NK-92 (cell line): ENCODE results near the gene SLC22A23.

Experiments
- DNase-seq: peaks from one replicate; lab custom pipeline; 2025; ENCODE audit not compliant: unreplicated experiment; lab: John Stamatoyannopoulos, UW

SLC22A23 gene

DNA sequence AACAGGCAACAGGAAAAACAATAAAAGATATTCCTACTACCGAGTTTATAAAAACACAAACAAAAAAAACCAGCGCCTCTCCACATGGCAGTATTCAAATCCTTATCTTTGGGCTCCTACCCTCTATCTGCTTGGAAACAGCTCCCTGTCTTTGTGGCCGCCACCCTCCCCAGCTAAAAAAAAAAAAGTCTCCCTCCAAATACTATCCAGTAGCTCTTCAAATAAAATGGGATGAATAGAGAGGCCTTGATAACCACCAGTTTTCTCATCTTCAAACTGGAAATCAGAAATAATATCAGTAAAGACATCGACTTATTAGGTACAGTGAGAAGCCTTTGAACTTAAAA, 101.9 kb downstream of the SLC22A23 start:
- no peak for DNase-seq

DNA sequence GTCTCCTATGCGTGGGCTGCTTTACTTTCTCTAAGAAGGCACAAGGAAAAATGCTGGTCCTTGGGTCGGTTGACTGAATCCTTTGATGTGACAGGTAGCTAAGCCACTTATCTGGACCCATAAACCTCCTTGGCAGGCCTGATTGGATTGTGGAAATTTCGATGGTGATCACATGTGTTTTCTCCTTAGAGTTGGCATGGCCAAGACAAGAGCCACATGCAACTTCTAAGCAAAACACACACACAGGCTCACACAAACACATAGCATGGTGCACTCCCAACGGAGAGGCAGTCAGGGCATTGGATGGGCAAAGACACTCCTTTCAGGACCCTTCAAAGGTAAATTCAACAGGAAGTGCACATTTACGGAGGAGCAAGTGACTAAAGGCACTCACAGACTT, 102.9 kb downstream of the SLC22A23 start:
- no peak for DNase-seq

DNA sequence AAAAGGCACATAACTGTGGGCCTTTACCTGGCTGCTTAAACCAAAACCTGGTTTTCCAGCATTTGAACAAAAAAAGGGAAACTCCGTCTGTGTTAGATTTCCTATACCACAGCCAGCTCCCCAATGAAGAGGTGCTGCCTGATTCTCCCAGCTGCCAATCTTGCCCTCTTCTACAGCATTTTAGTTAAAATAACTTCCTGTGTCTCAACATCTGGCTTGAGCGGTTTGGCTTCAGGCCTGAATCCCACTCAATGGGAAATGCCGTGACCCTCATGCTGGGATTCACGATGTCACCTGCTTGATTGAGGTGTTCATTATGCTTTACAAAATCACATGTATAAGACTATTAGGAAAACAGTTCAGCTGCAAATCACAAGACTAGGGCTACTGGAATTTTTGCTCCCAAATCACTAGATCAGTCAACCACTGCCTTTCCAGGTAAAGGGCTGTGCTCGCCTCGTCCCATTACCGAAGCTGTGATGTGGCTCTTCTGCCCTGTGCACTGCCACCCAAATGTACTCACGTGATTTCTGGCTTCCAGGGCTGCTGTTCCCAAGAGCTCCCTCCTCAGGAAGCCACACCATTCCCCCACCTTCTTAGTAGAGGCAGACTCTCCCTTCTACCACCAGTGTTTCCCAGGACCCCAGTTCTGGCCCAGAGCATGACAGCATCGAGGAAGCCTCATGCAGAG, 103.5 kb downstream of the SLC22A23 start:
- no peak for DNase-seq

DNA sequence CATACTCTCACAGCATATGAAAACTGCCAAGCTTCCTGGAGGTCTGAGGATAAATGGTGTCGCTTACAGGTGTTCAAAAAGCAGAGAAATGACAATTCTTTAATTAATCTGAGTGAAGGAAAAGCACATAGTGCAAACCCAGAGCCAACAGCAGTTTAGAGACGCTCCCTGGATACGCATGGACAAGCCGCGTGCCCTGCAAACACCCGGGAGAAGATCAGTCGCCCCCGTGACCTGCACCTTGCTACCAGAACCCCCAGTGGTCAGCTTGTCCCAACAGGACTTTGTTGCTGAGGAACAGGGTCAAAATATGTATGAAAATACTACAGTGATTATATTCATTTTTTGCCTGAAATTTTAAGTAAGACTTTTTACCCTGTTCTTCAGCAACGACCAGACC, 104.2 kb downstream of the SLC22A23 start:
- no peak for DNase-seq

DNA sequence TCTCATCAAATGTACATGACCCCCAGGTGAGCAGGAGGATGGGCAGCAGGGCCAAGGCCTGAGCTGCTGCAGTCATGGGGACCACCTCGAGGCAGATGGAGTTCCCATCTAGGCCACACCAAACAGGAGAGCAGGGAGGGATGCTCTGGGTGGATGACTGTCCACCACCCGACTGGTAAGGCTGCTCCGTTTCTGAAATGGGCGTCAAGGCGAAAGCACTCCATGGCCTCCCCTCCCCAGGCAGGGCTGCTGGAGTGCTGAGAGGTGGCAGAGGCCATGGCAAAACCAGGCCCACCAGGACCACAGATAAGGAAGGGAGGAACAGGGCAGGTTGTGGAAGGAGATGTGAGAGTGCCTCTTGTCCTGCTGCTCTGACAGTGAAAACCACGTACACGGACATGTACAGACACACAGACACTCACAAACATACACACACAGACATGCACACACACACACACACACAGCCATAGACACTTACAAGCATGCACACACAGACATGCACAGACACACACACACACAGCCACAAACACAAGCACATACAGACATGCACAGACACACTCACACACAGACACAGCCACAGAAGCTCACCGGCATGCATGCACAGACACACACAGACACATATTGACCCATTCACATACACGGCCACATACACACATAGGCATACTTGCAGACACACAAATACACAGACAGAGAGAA, 104.9 kb downstream of the SLC22A23 start:
- no peak for DNase-seq

DNA sequence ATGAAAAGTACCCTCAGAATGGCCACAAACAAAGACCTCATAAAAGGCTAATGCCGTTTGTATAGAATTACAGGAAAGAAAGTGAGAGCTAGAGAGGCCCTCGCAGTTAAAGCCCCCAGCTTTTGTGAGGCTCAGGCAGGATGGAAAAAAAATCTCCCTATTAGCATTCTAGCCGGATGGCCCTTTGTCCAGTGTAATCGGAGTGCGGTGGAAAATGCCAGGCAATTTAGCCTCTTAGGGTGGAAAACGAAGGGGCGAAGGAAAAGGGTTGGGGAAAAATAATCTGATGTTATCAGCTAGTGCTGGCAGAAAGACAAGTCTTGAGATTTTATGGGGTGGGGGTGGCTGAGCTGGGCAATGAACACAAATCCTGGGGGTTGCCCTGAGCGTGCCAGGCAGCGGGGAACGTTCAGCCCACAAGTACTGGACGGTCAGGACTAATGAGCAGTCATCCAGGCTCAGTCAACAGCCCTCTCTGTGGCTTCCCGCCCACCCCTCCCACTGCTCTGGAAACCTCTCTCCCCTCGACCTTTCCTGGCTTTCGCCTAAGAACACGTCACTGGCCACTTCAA, 105.7 kb downstream of the SLC22A23 start:
- DNase-seq = no peak

DNA sequence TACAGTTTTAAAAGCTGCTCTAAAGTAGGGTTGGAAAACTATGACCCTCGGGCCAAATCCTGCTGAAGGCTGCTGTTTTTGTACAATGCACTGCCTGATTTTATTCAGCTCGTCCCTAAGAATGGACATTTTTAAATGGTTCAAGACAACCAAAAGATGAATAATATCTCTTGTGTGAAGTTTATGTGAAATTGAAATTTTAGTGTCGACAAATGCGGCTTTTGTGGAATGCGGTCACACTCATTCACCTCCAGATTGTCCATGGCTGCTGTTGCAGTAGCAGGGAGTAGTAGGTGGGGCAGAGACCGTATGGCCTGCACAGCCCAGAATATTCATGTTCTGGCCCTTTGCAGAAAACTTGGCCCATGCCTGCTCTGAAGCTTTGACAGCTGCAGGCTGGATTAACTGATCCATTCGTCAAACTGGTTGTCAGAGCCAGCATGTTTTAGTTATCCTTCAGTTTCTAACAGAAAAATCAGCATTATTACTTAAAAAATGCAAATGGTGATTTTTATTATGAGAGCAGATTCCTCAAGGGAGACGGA, 106.5 kb downstream of the SLC22A23 start:
- DNase-seq = no peak

DNA sequence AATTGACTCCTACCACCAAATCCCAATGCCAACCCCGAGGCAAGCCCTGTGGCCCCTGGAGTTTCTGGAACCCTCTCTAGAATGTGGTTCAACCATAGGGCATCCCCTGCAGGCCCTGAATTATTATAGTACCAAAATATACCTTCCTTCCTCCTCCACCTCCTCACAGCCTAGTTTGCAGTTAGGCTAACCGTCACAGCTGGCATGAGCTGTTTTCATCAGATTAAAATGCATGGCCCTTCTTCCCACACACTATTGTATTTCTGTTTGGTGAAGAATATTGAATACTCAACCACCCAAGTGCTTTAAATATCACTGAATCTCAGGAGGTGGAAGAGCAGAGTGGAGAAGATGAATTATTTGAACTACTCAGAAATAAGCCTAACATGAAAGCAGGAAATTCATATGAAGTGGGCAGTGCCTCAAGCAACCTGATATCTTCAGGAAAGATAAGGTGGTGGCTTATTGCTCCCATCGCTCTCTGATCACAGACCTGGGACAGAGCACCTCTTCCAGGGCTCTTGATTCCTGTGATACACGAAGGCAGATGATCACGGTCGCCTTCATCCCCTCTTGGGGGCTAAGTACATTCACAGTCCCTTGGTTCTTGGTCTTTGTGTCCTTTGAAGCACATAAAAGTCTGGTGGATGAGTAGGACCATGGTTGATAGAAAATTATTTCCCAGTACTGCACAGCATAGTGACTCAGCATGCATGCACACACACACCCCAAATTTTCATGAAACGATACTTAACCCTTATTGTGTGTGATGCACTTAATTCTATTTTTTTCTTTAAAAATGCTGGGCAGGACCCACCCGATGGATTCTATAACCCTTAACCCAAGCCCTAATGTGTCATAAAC, 107.2 kb downstream of the SLC22A23 start:
- DNase-seq = no peak

DNA sequence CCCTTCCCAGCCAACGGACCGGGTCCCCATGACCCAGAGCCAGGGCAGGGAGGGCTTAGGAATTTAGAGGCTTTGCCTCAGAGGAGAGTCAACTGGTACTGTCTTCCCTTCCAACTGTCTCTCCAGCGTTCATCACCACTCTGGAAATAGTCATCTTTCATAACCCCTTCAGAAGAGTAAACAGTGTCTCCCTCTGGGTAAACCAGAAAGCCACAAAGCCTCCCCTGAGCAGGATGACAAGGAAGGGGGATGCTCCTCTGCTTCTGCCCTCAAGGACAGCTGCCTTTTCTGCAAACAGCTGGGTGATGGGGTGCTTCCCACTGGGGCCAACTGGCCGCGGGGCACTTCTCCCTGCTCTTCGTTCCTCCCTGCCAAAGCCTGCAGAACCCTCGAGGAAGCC, 108.0 kb downstream of the SLC22A23 start:
- DNase-seq = no peak

DNA sequence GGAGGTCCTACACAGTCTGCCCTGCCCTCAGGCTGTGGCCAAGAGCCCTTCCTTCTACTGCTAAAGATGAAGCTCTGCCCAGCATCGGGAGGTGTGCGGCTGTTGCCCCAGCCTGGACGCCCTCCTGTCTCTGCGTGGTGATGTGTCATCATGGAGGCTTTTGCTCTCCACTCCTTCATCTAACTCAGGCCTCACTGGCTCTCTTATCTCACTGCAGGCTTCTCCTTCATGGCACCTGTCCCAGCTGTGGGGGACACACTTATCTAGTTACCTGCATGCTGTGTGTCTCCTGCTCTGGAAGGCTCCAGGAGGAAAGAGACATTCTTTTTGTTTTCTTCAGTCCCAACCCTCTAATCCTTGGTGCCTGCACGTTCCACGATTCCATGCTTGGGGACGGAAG, 109.0 kb downstream of the SLC22A23 start:
- no peak for DNase-seq

DNA sequence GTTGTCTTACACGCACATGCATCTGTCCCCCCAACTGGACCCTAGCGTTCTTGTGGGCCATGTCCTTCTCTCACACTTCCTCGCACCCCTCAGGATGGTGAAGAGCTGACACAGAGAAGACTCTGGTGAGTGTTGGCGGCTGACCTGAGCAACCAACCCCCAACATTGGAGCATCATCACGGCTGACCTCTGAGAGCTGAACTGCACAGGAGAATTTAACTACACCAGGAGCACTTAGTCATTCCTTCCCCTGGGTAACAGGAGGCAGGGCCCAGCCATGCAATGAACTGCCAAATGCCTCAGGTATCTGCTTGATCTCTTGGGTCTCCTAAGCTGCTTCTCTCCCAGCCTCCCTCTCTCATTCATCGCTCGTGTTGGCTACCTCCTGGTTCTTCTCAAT, 109.6 kb downstream of the SLC22A23 start:
- DNase-seq = no peak

DNA sequence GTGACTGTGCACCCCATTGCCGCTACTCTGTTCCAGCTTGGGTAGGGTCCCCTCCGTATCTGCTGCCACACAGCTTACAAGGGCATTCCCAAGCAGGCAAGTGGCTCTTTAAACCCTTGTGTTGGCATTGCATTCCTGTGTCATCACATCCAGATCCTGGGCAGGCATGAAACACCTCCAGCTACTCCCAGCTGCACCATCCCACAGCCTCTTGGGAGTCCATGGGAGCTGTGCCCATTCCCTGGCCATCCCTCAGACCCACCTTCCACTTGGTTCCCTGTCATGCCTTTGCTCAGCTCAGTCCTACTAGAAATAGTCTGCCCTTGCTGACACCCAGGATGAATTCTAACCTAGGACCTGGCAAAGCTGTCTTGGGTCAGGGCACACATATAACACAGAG, 110.4 kb downstream of the SLC22A23 start:
- no peak for DNase-seq

DNA sequence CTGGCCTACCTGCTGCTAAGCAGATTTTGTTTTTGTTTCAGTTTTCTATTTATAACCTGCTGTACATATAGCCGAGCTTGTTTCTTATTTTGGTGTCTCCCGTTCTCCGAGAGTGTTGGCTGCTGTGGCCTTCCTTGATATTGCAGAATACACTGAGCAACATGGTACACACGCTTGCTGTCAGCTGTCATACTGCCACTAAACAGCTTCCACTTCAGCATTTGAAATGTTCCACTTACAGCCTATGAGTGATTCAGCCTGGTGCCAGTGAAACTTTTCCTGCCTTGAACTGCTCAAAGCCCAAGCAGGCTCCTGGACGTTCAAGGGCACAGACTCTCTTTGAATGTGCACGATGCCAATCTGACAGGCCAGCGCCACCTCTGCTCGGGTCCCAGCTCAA, 111.0 kb downstream of the SLC22A23 start:
- DNase-seq = no peak

DNA sequence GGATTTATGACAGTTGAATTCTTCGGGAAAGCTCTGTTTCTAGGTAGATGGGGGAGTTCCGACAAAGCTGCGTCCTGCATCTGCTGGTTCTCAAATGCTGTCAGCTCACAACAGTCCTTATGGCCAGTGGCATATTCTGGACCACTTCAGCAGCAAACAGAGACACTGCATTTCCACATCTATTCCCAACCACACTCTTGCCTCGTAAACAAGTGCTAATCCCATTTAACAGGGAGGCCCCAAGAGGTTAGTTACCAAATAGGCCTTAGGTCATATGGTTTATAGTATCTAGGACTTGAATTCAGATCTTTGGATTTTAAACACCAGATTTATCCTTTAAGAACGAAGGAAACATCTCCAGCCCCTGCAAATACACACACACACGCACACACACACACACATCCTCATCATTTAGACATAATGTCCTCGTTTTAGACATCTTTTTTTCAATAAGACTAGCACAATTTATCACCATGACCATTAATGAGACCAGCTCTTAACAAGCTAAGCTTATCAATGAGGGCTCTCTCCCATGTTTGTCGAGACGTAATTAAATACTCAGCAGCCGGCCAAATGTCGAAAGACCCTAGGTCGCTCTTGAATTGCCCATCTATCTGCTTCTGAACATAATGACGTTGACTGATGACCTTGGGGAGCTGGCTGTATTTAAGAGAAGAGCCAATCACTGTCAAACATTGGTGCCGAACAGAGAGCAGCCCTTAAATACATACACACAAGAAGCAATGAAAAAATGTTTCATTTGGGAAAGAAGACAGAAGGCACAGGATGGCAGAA, 113.6 kb downstream of the SLC22A23 start:
- DNase-seq = no peak

DNA sequence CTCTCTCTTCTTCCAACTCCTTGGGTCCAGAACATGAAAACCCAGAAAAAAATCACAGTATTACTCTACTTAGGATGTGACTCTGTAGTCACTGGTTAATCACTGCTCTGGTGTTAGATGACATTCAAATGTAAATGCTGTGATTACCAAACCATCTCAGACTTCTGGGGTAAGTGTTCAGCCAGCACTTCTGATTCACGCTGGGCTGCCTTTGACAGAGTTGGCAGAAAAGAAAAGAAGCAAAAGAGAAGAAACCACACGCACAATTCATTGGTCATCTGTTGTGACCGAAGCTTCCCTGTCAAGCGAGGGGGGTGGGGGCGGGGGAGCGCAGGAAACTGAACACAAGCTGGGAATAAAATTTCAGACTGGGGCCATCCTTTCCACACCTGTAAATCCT, 115.4 kb downstream of the SLC22A23 start:
- no peak for DNase-seq

DNA sequence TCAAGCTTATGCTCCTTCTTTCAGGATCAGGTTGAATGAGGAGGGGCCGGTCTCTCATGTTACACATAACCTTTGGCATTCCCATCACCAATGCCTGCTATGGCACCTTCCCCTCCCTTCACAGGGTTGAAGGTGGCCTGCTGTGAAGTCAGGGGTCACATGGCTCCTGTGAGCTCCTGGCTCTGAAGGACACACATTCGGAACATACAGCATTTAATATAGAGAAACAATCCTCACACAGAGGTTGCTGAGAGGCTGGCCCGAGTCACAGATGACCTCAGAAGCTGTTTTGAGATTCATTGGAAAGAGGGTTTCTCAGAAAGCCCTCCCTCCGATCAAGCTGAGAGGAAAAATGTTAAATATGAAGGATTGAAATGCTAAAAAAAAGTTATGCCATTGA, 116.0 kb downstream of the SLC22A23 start:
- DNase-seq = no peak

DNA sequence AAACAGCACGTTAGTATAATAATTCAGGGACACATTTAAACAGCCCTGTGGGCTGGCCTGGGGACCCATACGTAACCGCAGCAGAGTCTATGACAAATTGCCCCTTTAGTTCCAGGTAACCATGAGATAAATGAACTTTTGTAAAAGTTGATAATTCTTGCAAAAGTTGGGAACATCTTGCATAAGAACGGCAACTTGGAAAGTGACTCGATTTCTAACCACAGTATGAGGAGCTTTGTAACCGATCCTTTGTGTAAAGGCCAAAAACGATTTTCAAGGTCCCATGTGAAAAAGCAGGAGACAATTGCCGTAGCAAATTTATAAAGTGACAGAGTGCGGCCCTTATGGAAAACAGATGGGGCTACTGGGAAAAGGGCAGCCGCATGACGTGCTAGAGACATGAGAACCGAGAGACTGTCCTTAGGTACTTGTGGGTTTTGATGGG, 116.5 kb downstream of the SLC22A23 start:
- DNase-seq = no peak

DNA sequence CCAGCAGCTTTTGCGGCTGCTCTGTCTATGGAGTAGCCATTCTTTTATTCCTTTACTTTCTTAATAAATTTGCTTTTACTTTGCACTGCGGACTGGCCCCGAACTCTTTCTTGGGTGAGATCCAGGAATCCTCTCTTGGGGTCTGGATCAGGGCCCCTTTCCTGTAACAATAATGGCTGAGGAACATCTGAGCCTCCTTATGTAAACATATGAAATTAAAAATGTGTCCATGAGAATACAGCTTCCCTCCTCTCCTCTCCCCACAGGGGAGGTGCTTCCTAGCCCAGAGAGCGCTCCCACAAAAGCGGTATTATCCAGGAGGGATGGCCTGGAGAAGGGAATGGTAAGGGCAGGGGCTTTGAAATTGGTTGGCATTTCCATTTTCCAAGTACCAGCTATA, 117.0 kb downstream of the SLC22A23 start:
- DNase-seq = no peak

DNA sequence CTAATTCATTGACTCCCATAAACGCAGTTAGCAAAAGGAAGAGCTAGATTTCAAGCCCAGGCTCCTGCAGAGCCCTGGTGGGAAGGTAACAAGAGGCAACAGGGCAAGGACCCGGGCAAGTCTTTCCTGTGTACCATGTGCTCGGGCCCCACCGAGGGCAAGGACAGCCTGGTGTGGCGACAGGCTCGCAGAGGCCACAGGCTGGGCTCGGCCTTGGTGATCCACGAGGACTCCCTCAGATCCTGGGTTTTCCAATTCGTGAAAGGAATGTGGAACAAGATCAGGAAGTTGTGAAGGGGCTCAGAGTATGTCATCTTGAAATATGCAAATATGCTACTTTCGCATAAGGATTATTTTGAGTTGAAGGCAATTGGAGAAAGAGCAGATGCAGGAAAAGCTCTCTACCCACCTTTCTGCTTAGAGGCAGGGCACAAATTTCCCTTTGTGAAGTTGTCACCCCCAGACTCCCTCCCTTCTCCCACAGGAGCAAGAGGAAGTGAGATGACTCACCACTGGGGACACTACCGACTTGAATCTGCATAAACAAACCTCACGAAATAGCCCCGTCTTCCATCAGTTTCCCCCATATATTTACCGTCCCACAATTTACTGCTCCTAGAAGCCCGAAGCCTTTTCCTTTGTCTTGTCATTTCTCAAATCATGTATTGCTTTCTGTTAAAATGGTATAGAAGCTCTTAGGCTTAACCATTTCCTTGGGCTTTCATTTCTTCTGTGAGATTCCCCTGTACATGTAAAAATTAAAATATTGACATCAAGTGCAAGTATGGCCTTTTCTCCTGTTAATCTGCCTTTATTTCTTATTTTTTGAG, 119.1 kb downstream of the SLC22A23 start:
- DNase-seq = no peak
